Breast epithelium (tissue), 4 donors: Measurements from ENCODE around the gene DUSP16. TPM values are rescaled to one million over a fixed set of nuclear protein-coding genes. Genes with fewer than 3 reads are reported as not detected.
"Not testable (repeated sequence)": the region's sequence is repeated elsewhere in the genome, so short reads cannot be mapped to it uniquely, and the experiment has no call there.

Source experiments
- DNase-seq, 2 donors: peaks; one replicate each; pipeline ENCODE4 v3.0.0-alpha.2; 2019; ENCODE audit warnings: low spot score in 2 of 2
- H3K27ac ChIP-seq, 2 donors: fragments of 200-600 bp; sonication (generic) in 1 of 2; one replicate each; pipeline ENCODE4 v1.5.1; 2016 to 2019; ENCODE audit warnings: mild to moderate bottlenecking in 1 of 2
- H3K27me3 ChIP-seq, 2 donors: fragments of 200-600 bp; sonication (generic) in 1 of 2; one replicate each; pipeline versions ENCODE4 v1.5.1 to v1.6.0; 2017 to 2019; ENCODE audit warnings: control low read depth in 1 of 2, mild to moderate bottlenecking in 1 of 2
- H3K36me3 ChIP-seq: fragments of 200-600 bp; one replicate; pipeline ENCODE4 v1.5.1; 2019
- H3K4me1 ChIP-seq, 2 donors: fragments of 200-600 bp; sonication (generic); one replicate each; pipeline ENCODE4 v1.5.1; 2016 to 2019; ENCODE audit warnings: control low read depth in 1 of 2
- H3K4me3 ChIP-seq, 3 donors: fragments of 200-600 bp; sonication (generic); 1 replicate in 2 of 3; 2 replicates in 1 of 3; pipeline ENCODE4 v1.5.1; 2016 to 2019; ENCODE audit warnings: mild to moderate bottlenecking in 3 of 3, moderate library complexity in 2 of 3
- H3K9me3 ChIP-seq, 2 donors: fragments of 200-600 bp; sonication (generic) in 1 of 2; one replicate each; pipeline ENCODE4 v1.5.1; 2016 to 2019; ENCODE audit warnings: control low read depth in 1 of 2
- POLR2A ChIP-seq: fragments of 450-650 bp; IDR thresholded peaks from one replicate; pipeline ENCODE4 v1.6.1; 2016; ENCODE audit warnings: antibody characterized with exemption, mild to moderate bottlenecking, moderate library complexity
- POLR2AphosphoS5 ChIP-seq, 3 donors: sonication (generic); formaldehyde crosslinking; IDR thresholded peaks; one replicate each; pipeline ENCODE4 v1.6.1; 2017; ENCODE audit warnings: antibody characterized with exemption in 3 of 3
- intact Hi-C: fragments of 100-400 bp; cut with DNase I; formaldehyde crosslinking; loops from one replicate; pipeline ENCODE4 v1.15.1; 2023; ENCODE audit warnings: low total_unique reads
- total RNA-seq, 3 donors: library from RNA; depleted of rRNA; stranded (reverse); fragments of >200 nt; gene quantifications; one replicate each; pipeline ENCODE4 v1.1.0, GENCODE V29; 2016
- TF ChIP-seq, protein P1 (sequence below), 3 donors: fragments of 450-650 bp; IDR thresholded peaks; one replicate each; pipeline ENCODE4 v1.5.1; 2016 to 2017; ENCODE audit warnings: antibody characterized with exemption in 3 of 3, mild to moderate bottlenecking in 3 of 3, moderate library complexity in 3 of 3

Gene DUSP16
- total RNA-seq, 3 donors from 2014 or later = 10.9 to 63.3 (median 61.0) TPM

- Histone ChIP-seq H3K36me3 (no peaks in the 10 kb centered on the region), H3K4me1 (peaks cover 0 to 7% of the 10 kb centered on the region in 2 donors), H3K27me3 (no peaks in the 10 kb centered on the region), H3K9me3 (no peaks in the 10 kb centered on the region), H3K4me3 (no peak overlapping the region), H3K27ac (peak overlapping the region in 1 of 2 donors; percentile 55)
- TF ChIP-seq POLR2A (no peak), POLR2AphosphoS5 (IDR thresholded peaks at IDR 0.05) (no peak)
- TF ChIP-seq, protein P1, sequence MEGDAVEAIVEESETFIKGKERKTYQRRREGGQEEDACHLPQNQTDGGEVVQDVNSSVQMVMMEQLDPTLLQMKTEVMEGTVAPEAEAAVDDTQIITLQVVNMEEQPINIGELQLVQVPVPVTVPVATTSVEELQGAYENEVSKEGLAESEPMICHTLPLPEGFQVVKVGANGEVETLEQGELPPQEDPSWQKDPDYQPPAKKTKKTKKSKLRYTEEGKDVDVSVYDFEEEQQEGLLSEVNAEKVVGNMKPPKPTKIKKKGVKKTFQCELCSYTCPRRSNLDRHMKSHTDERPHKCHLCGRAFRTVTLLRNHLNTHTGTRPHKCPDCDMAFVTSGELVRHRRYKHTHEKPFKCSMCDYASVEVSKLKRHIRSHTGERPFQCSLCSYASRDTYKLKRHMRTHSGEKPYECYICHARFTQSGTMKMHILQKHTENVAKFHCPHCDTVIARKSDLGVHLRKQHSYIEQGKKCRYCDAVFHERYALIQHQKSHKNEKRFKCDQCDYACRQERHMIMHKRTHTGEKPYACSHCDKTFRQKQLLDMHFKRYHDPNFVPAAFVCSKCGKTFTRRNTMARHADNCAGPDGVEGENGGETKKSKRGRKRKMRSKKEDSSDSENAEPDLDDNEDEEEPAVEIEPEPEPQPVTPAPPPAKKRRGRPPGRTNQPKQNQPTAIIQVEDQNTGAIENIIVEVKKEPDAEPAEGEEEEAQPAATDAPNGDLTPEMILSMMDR (IDR thresholded peaks at IDR 0.05) = no peak
- intact Hi-C loops = no loop called here
- no peak for DNase-seq
Measured at GRCh38 chr12:12528361-12529270, 34.0 kb downstream of the DUSP16 start.

- no peak for DNase-seq
- Histone ChIP-seq H3K27me3 (no peaks in the 10 kb centered on the region), H3K27ac (peak overlapping the region in 1 of 2 donors; percentile 55)
Measured at GRCh38 chr12:12527820-12528296, 34.8 kb downstream of the DUSP16 start.

DNA sequence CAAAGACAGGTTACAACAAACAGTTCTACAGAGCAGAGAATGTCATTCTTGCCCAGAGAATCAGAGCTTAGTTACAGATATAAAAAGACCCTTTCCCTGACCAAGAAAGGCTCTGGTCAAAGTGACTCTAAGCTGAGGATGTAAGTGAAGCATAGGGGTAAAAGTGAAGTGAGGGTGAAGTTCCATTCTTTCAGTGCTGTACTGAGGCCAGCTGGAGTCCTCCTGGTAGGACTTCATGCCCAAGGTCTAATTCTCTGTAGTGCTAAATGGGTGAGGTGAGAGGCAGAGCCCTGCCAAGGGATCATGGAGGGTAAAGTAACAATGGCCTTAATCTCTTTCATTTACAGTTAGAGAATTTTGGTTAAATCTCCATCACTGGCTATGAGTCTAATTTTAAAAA, 38.5 kb downstream of the DUSP16 start:
- no peaks in the 10 kb centered on the region for H3K27me3 ChIP-seq
- DNase-seq = no peak
- no peaks in the 10 kb centered on the region for H3K36me3 ChIP-seq
- TF ChIP-seq POLR2A (no peak), POLR2AphosphoS5 (IDR thresholded peaks at IDR 0.05) (no peak)
- TF ChIP-seq, protein P1 (IDR thresholded peaks at IDR 0.05) = no peak
- H3K4me1 ChIP-seq = no peaks in the 10 kb centered on the region
- no peak overlapping the region for H3K4me3 ChIP-seq
- no peaks in the 10 kb centered on the region for H3K9me3 ChIP-seq
- intact Hi-C loops = no loop called here
- H3K27ac ChIP-seq = no peak overlapping the region

More at GRCh38 chr12:12527820-12528296, 34.8 kb downstream of the DUSP16 start:
- TF ChIP-seq POLR2A = no peak
- TF ChIP-seq, protein P1 (IDR thresholded peaks at IDR 0.05) = no peak
- TF ChIP-seq POLR2AphosphoS5 (IDR thresholded peaks at IDR 0.05) = no peak
- no peaks in the 10 kb centered on the region for H3K36me3 ChIP-seq
- H3K9me3 ChIP-seq = no peaks in the 10 kb centered on the region
- no peak overlapping the region for H3K4me3 ChIP-seq
- intact Hi-C loops = no loop called here
- H3K4me1 ChIP-seq = peaks cover 0 to under 1% of the 10 kb centered on the region in 2 donors

DNA sequence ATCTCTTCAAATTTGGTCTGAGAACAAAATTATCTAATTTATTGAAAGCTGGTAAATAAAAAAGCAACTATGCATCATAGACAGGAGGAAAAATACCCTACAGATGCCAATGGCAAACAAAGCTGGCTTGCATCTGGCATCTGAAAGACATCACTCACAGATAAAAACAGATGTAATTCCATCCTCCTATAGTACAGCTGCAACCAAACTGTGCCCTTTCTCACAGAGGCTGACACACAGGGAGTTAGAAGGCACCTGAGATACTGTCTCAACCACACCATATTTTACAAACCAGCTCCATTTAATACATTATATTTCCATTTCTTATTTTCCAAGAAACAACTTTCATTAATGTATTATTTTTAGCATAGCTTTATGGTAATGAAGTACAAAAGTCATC, 39.4 kb downstream of the DUSP16 start:
- TF ChIP-seq POLR2A = no peak
- no peak overlapping the region for H3K4me3 ChIP-seq
- no peak overlapping the region for H3K27ac ChIP-seq
- H3K36me3 ChIP-seq = no peaks in the 10 kb centered on the region
- no peaks in the 10 kb centered on the region for H3K4me1 ChIP-seq
- no peak for DNase-seq
- no peaks in the 10 kb centered on the region for H3K9me3 ChIP-seq
- intact Hi-C loops = no loop called here
- no peaks in the 10 kb centered on the region for H3K27me3 ChIP-seq

GRCh38 chr12:12522657-12523056, 40.0 kb downstream of the DUSP16 start:
- H3K4me3 ChIP-seq, H3K27ac ChIP-seq, H3K36me3 ChIP-seq, DNase-seq, H3K27me3 ChIP-seq, H3K4me1 ChIP-seq, intact Hi-C loops, H3K9me3 ChIP-seq: not testable (repeated sequence)

DNA sequence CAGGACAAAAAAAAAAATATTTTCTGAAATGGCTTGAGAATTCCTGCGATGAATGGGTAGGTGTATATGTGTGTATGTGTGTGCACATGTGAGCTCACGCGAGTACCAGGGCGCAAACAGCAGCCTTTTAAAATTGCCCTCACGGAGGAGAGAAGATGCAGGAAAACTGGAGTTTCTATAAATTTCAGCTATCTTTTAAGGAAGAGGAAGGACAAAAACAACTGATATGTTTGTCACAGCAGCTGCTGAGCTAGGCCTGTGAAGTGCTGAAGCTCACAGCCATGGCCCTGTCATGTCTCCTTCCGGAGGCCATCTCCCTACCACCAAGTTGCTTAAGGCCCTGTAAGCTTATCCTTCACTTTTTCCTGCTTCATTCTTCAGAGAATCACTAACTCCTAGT, 40.8 kb downstream of the DUSP16 start:
- intact Hi-C loops = no loop called here
- TF ChIP-seq POLR2A = no peak

More for the DNA sequence above, 40.8 kb downstream of the DUSP16 start:
- Histone ChIP-seq H3K27me3 (no peaks in the 10 kb centered on the region), H3K27ac (no peak overlapping the region), H3K4me1 (no peaks in the 10 kb centered on the region), H3K36me3 (no peaks in the 10 kb centered on the region), H3K9me3 (no peaks in the 10 kb centered on the region), H3K4me3 (no peak overlapping the region)
- DNase-seq = no peak
